Fibroblast of peridontal ligament (primary cell): ENCODE measurements around the gene ARF3.

Experiments used
- DNase-seq: peaks from one replicate; pipeline ENCODE4 v3.0.0-alpha.2; 2010; ENCODE audit errors: extremely low read depth

ARF3 gene

DNA sequence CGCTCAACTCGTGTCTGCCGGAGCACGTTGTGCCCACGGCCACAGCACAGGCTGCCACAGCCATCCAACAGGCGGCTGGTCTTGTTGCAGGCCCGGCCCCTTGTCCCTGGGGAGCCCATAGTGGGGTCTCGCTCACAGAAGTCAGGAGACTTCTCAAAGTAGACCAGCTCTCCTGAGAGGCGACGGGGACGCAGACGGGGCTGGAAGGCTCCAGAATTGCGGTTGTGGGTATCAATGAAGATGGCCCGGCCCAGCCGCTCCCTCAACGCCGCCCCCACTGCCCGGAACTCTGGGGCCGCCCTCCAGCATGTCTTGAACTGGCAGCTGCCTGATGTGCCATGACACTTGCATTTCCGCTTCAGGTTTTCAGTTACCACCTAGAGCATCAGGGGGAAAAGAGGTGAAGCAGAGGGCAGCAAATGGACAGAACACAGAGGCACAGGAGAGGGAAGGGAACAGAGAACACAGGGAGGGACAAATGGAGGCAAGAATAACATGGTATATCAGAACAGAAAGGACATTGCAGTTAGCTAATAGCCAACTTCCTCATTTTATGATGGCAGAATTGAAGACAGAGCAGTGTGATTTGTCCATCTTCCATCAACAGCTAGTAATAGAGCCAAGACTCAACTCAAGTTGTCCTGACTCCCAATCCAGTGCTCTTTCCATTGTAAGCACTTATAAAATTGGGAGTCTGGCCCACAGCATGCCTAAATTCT lies 9.0 kb upstream of the ARF3 start:
- DNase-seq, result no peak

DNA sequence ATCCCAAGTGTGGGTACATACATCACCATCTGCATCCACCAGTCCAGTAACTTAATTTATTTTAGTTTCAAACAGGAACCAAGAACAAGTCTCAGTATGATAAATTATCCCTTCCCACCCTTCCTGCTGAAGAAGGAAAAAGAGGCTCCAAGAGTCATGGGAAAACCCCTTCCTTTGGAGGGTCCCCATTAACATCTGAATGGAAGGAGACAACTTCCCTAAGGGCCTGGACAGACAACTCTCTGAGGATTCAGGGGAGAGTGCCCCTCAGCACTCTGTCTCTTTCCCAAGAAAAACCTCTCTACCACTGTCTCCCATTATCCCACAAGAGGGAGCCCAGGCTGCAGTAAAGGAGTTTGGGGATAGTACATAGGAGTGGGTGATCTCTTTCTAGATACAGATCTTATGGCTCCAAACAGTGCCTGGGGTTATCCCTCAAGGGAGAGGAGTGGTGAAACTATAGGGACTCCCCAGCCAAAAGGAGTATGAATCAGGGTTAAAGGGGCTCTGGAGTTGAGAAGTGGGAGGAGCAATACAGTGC lies 8.1 kb upstream of the ARF3 start:
- DNase-seq, result peak; percentile 51

DNA sequence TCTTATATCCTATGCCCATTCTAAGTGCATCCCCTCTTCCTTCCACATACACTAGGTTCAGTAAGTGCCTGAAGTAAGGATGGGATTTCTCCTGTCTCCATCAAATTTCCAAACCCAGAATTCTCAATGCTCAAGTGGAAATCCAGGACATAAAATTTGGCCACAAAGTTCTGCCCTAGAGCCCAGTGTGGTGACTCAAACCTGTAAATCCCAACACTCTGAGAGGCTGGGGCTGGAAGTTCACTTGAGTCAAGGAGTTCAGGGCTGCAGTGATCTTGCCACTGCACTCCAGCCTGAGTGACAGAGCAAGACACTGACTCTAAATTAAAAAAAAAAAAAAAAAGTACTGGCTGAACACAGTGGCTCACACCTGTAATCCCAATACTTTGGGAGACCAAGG lies 4.5 kb upstream of the ARF3 start:
- DNase-seq, result no peak

- DNase-seq, result no peak
Measured at GRCh38 chr12:48961331-48961730, 4.0 kb upstream of the ARF3 start.

DNA sequence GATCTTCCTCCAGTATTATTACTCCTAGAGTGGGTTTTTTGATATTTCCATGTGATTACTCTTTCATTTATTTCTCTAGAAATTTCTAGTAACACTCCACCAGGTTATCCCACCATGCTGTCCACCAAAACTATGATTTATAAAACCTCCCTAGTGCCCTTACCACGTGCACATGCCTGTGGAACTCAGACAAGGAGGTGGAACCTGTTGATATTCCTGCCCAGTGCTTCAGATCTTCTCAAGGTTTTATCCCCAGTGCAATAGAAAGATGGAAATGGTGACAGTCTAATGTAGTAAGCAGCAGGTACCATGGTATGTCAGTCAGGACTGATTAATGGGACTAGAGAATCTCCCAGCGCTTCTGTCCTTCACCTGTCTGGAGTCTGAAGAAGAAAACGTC lies 3.5 kb upstream of the ARF3 start:
- no peak for DNase-seq

DNA sequence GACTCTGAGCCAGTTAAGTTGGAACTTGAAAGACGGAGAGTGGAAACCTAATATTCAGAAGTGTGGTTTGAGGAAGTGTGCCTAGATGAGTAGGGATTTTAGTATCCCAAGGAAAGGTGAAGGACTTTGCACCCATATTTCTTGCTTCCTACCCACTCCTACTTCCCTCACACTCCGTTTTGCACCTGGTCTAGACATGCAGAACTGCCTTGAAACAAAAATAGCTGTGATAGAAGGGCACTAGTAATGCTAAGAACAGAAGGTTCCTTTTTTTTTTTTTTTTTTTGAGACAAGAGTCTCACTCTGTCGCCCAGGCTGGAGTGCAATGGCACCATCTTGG lies 732 bp upstream of the ARF3 start:
- no peak for DNase-seq

GRCh38 chr12:48956279-48957140 lies 777 bp downstream of the ARF3 start:
- peak; percentile 97 for DNase-seq

GRCh38 chr12:48954841-48955501 lies 2.3 kb downstream of the ARF3 start:
- no peak for DNase-seq

GRCh38 chr12:48954061-48954460 lies 3.2 kb downstream of the ARF3 start:
- no peak for DNase-seq

GRCh38 chr12:48952691-48953090 lies 4.6 kb downstream of the ARF3 start:
- no peak for DNase-seq

DNA sequence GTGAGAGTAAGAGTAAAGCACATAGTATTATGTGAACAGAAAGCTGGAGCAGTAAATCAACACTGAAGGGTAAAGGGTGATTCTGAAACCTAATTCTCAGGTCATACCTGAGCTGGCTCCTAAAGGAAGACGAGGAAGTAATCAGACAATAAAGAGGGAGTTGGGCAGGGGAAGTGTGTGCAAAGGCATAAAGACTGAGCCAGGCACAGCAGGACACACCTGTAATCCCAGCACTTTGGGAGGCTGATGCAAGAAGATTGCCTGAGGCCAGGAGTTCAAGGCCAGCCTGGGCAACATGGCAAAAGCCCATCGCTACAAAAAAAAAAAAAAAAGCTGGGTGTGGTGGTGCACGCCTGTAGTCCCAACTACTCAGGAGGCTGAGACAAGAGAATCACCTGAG lies 9.6 kb downstream of the ARF3 start:
- no peak for DNase-seq

GRCh38 chr12:48946943-48947342 lies 10.3 kb downstream of the ARF3 start:
- no peak for DNase-seq

GRCh38 chr12:48946205-48946604 lies 11.1 kb downstream of the ARF3 start:
- DNase-seq, result peak; percentile 76

- DNase-seq, result no peak
Measured at GRCh38 chr12:48943221-48943620, 14.1 kb downstream of the ARF3 start.

DNA sequence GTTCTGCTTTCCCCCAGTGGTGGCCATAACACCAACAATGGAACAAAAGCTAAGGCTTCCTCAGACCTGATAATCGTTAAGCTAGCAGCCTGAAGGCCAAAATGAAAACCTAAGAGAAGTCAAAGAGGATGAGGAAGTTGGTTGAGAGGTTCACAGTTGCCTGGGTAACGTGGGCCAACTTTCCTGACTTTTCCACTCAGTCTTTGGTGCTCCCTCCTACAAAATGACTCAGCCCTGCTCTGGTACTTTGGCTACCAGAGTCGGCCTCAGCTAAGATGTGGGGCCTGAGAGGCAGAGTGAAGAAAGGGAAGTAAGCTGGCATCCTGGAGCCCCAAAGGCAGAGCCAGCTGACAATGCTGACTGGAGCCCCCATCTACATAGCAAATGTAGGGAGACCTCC lies 17.1 kb downstream of the ARF3 start:
- DNase-seq, result no peak

GRCh38 chr12:48938805-48939204 lies 18.5 kb downstream of the ARF3 start:
- DNase-seq, result no peak

GRCh38 chr12:48937170-48937569 lies 20.1 kb downstream of the ARF3 start:
- DNase-seq, result no peak

GRCh38 chr12:48936379-48936979 lies 20.8 kb downstream of the ARF3 start:
- peak; percentile 81 for DNase-seq

- DNase-seq, result no peak
Measured at GRCh38 chr12:48934312-48934706, 23.0 kb downstream of the ARF3 start.

GRCh38 chr12:48933664-48934311 lies 23.5 kb downstream of the ARF3 start:
- DNase-seq, result no peak

DNA sequence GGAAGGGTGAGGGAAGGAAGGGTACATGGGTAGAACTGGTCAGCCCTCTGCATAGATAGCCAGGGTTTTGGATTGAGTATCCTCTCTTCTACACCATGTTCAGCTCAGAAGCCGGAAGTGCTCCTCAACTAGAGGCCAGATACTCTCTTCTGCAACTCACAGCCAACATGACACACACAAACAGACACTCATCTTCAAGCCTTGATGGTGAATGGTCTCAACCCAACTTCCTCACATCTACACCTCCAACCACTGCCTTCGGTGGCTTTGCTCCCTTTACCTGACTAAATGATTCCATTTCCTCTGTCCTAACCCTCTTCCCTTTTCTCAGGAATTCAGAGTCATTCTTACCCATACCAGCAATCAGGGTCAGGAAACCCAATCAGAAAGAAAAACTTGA lies 24.4 kb downstream of the ARF3 start:
- no peak for DNase-seq

GRCh38 chr12:48930475-48930874 lies 26.8 kb downstream of the ARF3 start:
- DNase-seq, result no peak
